Natural killer cell (primary cell): ENCODE data around the gene STK33. TPM values are rescaled to one million over a fixed set of nuclear protein-coding genes. Genes with fewer than 3 reads are reported as not detected.

Experiments
- ATAC-seq, 3 donors: fragments of 150-1000 bp in 2 of 3; fragments of 200-7000 bp in 1 of 3; cut with Tn5 transposase; 1 replicate in 1 of 3; 2 replicates in 2 of 3; pipeline ENCODE4 v1.10.0; 2021; ENCODE audit warnings: mild to moderate bottlenecking in 2 of 3, moderate library complexity in 2 of 3
- DNase-seq, 2 donors: peaks; one replicate each; pipeline versions ENCODE4 v3.0.0 to v3.0.0-alpha.2; 2013 to 2021; ENCODE audit warnings: mixed read lengths in 1 of 2
- H3K27ac ChIP-seq: one replicate; pipeline ENCODE4 v1.5.1; 2013; ENCODE audit warnings: mild to moderate bottlenecking, low read length
- H3K27me3 ChIP-seq: one replicate; pipeline ENCODE4 v1.6.1; 2013; ENCODE audit warnings: low read length; ENCODE audit not compliant: control insufficient read depth, insufficient read depth
- H3K36me3 ChIP-seq: one replicate; pipeline ENCODE4 v1.6.1; 2013; ENCODE audit warnings: low read length; ENCODE audit not compliant: control insufficient read depth, insufficient read depth
- H3K4me1 ChIP-seq: one replicate; pipeline ENCODE4 v1.6.1; 2013; ENCODE audit warnings: low read length; ENCODE audit not compliant: control insufficient read depth, insufficient read depth
- H3K4me3 ChIP-seq: one replicate; pipeline ENCODE4 v1.5.1; 2013; ENCODE audit warnings: low read length
- H3K9me3 ChIP-seq: one replicate; pipeline ENCODE4 v1.6.1; 2013; ENCODE audit warnings: low read length; ENCODE audit not compliant: control insufficient read depth, insufficient read depth
- H3K27ac Mint-ChIP-seq, 2 donors: one replicate each; pipeline ENCODE4 v1.8.0; 2022; ENCODE audit warnings: mild to moderate bottlenecking in 2 of 2, mixed read lengths in 2 of 2, moderate library complexity in 1 of 2
- H3K27me3 Mint-ChIP-seq, 2 donors: one replicate each; pipeline ENCODE4 v1.8.0; 2022; ENCODE audit warnings: low read depth in 2 of 2, mixed read lengths in 2 of 2
- H3K36me3 Mint-ChIP-seq: one replicate; pipeline ENCODE4 v1.8.0; 2022; ENCODE audit warnings: mixed read lengths
- H3K4me1 Mint-ChIP-seq, 2 donors: one replicate each; pipeline ENCODE4 v1.8.0; 2022; ENCODE audit warnings: mixed read lengths in 2 of 2
- H3K4me3 Mint-ChIP-seq: one replicate; pipeline ENCODE4 v1.8.0; 2022; ENCODE audit warnings: mild to moderate bottlenecking, moderate library complexity, mixed read lengths
- H3K9me3 Mint-ChIP-seq, 2 donors: one replicate each; pipeline ENCODE4 v1.8.0; 2022; ENCODE audit warnings: mixed read lengths in 2 of 2
- WGBS: methylation state at CpG from one replicate; pipeline ENCODE4 v1.1.7; 2013; ENCODE audit warnings: missing lambda C conversion rate; ENCODE audit not compliant: insufficient coverage; 5-methylcytosine and 5-hydroxymethylcytosine counted together
- intact Hi-C: fragments of 100-400 bp; cut with micrococcal nuclease; formaldehyde crosslinking; loops from one replicate; pipeline ENCODE4 v1.14.2; 2022
- total RNA-seq, 4 donors: library from RNA; stranded (reverse); fragments of 120-200 nt in 1 of 4; gene quantifications; one replicate each; pipeline versions ENCODE4 v1.2.3 to v1.2.4, GENCODE V29; 2013 to 2022
- TF ChIP-seq, protein P1 (sequence below): fragments of 200-600 bp; IDR thresholded peaks from one replicate; pipeline ENCODE4 v1.8.0; 2022; ENCODE audit warnings: antibody characterized with exemption

STK33 gene
- total RNA-seq, 3 donors from 2014 or later (not counting 1 experiment from before 2014, with no cell fraction given), result 0.24 TPM; not detected in 2

DNA sequence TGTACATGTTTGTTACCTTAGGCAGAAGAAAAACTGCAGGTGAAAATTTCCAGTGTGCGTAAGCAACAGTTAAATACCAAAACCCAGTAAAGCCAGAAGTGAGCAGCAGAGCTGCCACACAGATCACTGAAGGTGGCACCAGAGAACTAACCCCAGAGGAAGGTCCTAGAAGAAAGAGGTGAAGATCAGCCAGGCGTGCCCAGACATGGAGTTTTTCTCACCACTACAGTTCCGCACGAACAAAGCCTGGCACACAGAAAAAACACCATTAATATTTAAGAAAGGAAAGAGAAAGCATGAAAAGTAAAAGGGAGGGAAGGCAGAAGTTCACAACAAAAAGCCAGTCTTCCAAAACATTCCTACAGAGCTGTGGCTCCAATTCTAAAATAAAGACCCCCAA is 60.7 kb downstream of the STK33 start:
- TF ChIP-seq, protein P1, sequence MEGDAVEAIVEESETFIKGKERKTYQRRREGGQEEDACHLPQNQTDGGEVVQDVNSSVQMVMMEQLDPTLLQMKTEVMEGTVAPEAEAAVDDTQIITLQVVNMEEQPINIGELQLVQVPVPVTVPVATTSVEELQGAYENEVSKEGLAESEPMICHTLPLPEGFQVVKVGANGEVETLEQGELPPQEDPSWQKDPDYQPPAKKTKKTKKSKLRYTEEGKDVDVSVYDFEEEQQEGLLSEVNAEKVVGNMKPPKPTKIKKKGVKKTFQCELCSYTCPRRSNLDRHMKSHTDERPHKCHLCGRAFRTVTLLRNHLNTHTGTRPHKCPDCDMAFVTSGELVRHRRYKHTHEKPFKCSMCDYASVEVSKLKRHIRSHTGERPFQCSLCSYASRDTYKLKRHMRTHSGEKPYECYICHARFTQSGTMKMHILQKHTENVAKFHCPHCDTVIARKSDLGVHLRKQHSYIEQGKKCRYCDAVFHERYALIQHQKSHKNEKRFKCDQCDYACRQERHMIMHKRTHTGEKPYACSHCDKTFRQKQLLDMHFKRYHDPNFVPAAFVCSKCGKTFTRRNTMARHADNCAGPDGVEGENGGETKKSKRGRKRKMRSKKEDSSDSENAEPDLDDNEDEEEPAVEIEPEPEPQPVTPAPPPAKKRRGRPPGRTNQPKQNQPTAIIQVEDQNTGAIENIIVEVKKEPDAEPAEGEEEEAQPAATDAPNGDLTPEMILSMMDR, result no peak
- intact Hi-C loops, result no loop called here
- H3K27me3 ChIP-seq, result no peaks in the 10 kb centered on the region
- H3K9me3 ChIP-seq, result no peaks in the 10 kb centered on the region
- peaks cover 5 to 28% of the 10 kb centered on the region in 2 donors for H3K27me3 Mint-ChIP-seq
- H3K4me3 Mint-ChIP-seq, result no peak overlapping the region
- ATAC-seq (no peak), DNase-seq (no peak)
- H3K36me3 ChIP-seq, result no peaks in the 10 kb centered on the region
- H3K4me1 ChIP-seq, result no peaks in the 10 kb centered on the region
- H3K4me1 Mint-ChIP-seq, result no peaks in the 10 kb centered on the region
- H3K4me3 ChIP-seq, result no peak overlapping the region
- no peaks in the 10 kb centered on the region for H3K9me3 Mint-ChIP-seq
- WGBS, result 93% methylated on average over 1 of the region's 4 CpGs
- no peak overlapping the region for H3K27ac ChIP-seq
- no peaks in the 10 kb centered on the region for H3K36me3 Mint-ChIP-seq
- H3K27ac Mint-ChIP-seq, result no peak overlapping the region

DNA sequence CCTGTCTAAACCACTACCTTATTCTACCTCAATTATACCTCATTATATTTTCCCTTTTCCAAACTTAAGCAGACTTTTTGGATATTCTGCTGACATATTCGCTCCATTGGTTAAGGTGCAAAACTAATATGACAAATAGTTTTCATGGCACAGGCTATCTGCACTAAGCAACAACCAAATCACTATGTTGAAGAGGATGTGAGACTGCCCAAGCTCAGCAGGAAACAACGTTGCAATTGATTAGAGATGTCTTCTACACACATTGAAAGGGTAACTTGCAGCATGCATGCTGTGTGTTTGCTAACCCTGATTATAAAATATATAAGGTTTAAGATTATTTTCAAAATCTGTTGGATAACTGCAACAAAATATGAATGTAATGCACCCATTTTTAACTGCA is 61.6 kb downstream of the STK33 start:
- DNase-seq, result no peak
- H3K36me3 ChIP-seq, result no peaks in the 10 kb centered on the region
- no peak overlapping the region for H3K27ac Mint-ChIP-seq

DNA sequence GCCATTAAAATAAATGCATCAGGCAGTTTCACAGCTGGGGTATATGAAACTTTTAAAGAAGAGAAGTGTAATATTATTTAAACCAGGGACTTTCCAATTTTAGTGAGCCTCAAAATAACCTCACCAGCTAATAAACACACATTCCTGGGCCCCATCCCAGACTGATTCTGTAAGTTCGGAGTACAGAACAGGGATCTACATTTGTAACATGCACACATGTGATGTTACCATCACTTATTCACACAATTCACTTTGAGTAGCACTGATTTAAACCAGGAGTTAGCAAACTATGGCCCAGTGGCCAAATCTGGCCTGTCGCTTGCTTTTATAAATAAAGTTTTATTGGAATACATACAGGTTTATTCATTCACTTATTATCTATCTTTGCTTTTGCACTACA is 62.0 kb downstream of the STK33 start:
- ATAC-seq, result no peak
- no peaks in the 10 kb centered on the region for H3K36me3 ChIP-seq
- Mint-ChIP-seq H3K27ac (no peak overlapping the region), H3K27me3 (peaks cover 5 to 28% of the 10 kb centered on the region in 2 donors), H3K9me3 (no peaks in the 10 kb centered on the region), H3K4me3 (no peak overlapping the region), H3K36me3 (no peaks in the 10 kb centered on the region), H3K4me1 (no peaks in the 10 kb centered on the region)
- no peaks in the 10 kb centered on the region for H3K9me3 ChIP-seq
- no peaks in the 10 kb centered on the region for H3K4me1 ChIP-seq
- intact Hi-C loops, result no loop called here
- H3K4me3 ChIP-seq, result no peak overlapping the region
- DNase-seq, result no peak
- TF ChIP-seq, protein P1, result no peak
- no peaks in the 10 kb centered on the region for H3K27me3 ChIP-seq
- H3K27ac ChIP-seq, result peak overlapping the region; percentile 21
- WGBS, result 95% methylated on average over 1 of the region's 2 CpGs

More for the DNA sequence above, 61.6 kb downstream of the STK33 start:
- Mint-ChIP-seq H3K36me3 (no peaks in the 10 kb centered on the region), H3K4me3 (no peak overlapping the region), H3K9me3 (no peaks in the 10 kb centered on the region), H3K4me1 (no peaks in the 10 kb centered on the region), H3K27me3 (peaks cover 5 to 28% of the 10 kb centered on the region in 2 donors)
- ATAC-seq, result no peak
- H3K9me3 ChIP-seq, result no peaks in the 10 kb centered on the region
- WGBS, result 33% methylated on average over 1 of the region's 2 CpGs
- intact Hi-C loops, result no loop called here
- H3K27ac ChIP-seq, result peak overlapping the region; percentile 21
- no peaks in the 10 kb centered on the region for H3K4me1 ChIP-seq
- TF ChIP-seq, protein P1, result no peak
- H3K27me3 ChIP-seq, result no peaks in the 10 kb centered on the region
- H3K4me3 ChIP-seq, result no peak overlapping the region

DNA sequence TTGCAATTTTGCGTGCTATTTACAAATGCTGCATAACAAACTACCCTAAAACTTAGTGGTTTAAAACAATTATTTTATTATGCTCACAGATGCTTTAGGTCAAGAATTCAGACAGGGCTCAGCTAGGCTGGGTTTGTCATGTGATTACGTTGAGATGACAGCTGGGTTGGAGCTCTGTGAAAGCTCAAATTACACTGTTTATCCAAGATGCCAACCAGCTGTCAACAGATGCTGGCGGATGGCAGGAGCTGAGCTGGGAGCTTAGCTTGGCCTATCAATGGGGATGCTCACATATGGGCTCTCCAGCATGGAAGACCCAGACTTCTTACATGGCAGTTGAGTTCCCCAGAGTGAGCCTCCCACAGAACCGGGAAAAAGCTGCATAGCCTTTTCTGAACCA is 62.7 kb downstream of the STK33 start:
- no peak overlapping the region for H3K4me3 Mint-ChIP-seq
- no peaks in the 10 kb centered on the region for H3K4me1 Mint-ChIP-seq
- Histone ChIP-seq H3K4me1 (no peaks in the 10 kb centered on the region), H3K9me3 (no peaks in the 10 kb centered on the region), H3K36me3 (no peaks in the 10 kb centered on the region), H3K27me3 (no peaks in the 10 kb centered on the region), H3K27ac (no peak overlapping the region), H3K4me3 (no peak overlapping the region)
- 93% methylated on average over 3 of the region's 4 CpGs for WGBS
- intact Hi-C loops, result no loop called here
- DNase-seq (no peak), ATAC-seq (no peak)
- H3K9me3 Mint-ChIP-seq, result no peaks in the 10 kb centered on the region
- no peak overlapping the region for H3K27ac Mint-ChIP-seq
- peaks cover 5 to 28% of the 10 kb centered on the region in 2 donors for H3K27me3 Mint-ChIP-seq
- TF ChIP-seq, protein P1, result no peak
- H3K36me3 Mint-ChIP-seq, result no peaks in the 10 kb centered on the region
